Neural cell (in vitro differentiated cells): Measurements from ENCODE around the gene PDE4A.

Experiments used
- CTCF ChIP-seq: fragments of 450-650 bp; IDR thresholded peaks from 2 replicates; pipeline ENCODE4 v1.5.1; 2014; ENCODE audit warnings: antibody characterized with exemption, mild to moderate bottlenecking, moderate library complexity; ENCODE audit not compliant: poor library complexity, severe bottlenecking
- EP300 ChIP-seq: fragments of 450-650 bp; conservative IDR thresholded peaks from 2 replicates; pipeline ENCODE4 v1.6.1; 2014; ENCODE audit warnings: antibody characterized with exemption, mild to moderate bottlenecking, moderate library complexity; ENCODE audit not compliant: poor library complexity, severe bottlenecking
- EZH2 ChIP-seq: fragments of 200-600, 300-800 bp; shearing (Covaris generic), sonication (generic); IDR thresholded peaks from 2 replicates; pipeline ENCODE4 v1.6.1; 2014; ENCODE audit warnings: antibody characterized with exemption, low read length, borderline replicate concordance, mild to moderate bottlenecking; ENCODE audit not compliant: insufficient read depth, poor library complexity, severe bottlenecking
- MXI1 ChIP-seq: fragments of 450-650 bp; conservative IDR thresholded peaks from 2 replicates; pipeline ENCODE4 v1.6.1; 2014; ENCODE audit warnings: antibody characterized with exemption, mild to moderate bottlenecking; ENCODE audit not compliant: poor library complexity, severe bottlenecking
- POLR2AphosphoS5 ChIP-seq: IDR thresholded peaks from 2 replicates; pipeline ENCODE4 v1.6.1; 2012
- RAD21 ChIP-seq: fragments of 450-650 bp; conservative IDR thresholded peaks from 2 replicates; pipeline ENCODE4 v1.6.1; 2014; ENCODE audit warnings: antibody characterized with exemption, mild to moderate bottlenecking, moderate library complexity
- REST ChIP-seq: IDR thresholded peaks from 2 replicates; pipeline ENCODE4 v1.6.1; 2012; ENCODE audit warnings: borderline replicate concordance
- SMC3 ChIP-seq: fragments of 450-650 bp; conservative IDR thresholded peaks from 2 replicates; pipeline ENCODE4 v1.6.1; 2014; ENCODE audit warnings: antibody characterized with exemption, mild to moderate bottlenecking, moderate library complexity; ENCODE audit not compliant: poor library complexity
- TAF1 ChIP-seq: IDR thresholded peaks from 2 replicates; pipeline ENCODE4 v1.6.1; 2012; ENCODE audit warnings: low read depth

- TF ChIP-seq CTCF: no peak
- TF ChIP-seq TAF1: no peak
- no peak for TF ChIP-seq POLR2AphosphoS5
- no peak for TF ChIP-seq EZH2
- TF ChIP-seq EP300: no peak
- no peak for TF ChIP-seq REST
- TF ChIP-seq MXI1: no peak
- TF ChIP-seq RAD21: no peak
- no peak for TF ChIP-seq SMC3
Observed at GRCh38 chr19:10398819-10399218, 21.5 kb upstream of the PDE4A start.
